ENCODE results near the gene SYCP1. TPM values are rescaled to one million over a fixed set of nuclear protein-coding genes. Genes with fewer than 3 reads are reported as not detected.
A peak's percentile ranks its signal among the peaks of the same experiment; 100 is the strongest.

SYCP1 gene, protein sequence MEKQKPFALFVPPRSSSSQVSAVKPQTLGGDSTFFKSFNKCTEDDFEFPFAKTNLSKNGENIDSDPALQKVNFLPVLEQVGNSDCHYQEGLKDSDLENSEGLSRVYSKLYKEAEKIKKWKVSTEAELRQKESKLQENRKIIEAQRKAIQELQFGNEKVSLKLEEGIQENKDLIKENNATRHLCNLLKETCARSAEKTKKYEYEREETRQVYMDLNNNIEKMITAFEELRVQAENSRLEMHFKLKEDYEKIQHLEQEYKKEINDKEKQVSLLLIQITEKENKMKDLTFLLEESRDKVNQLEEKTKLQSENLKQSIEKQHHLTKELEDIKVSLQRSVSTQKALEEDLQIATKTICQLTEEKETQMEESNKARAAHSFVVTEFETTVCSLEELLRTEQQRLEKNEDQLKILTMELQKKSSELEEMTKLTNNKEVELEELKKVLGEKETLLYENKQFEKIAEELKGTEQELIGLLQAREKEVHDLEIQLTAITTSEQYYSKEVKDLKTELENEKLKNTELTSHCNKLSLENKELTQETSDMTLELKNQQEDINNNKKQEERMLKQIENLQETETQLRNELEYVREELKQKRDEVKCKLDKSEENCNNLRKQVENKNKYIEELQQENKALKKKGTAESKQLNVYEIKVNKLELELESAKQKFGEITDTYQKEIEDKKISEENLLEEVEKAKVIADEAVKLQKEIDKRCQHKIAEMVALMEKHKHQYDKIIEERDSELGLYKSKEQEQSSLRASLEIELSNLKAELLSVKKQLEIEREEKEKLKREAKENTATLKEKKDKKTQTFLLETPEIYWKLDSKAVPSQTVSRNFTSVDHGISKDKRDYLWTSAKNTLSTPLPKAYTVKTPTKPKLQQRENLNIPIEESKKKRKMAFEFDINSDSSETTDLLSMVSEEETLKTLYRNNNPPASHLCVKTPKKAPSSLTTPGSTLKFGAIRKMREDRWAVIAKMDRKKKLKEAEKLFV
- not detected for total RNA-seq

DNA sequence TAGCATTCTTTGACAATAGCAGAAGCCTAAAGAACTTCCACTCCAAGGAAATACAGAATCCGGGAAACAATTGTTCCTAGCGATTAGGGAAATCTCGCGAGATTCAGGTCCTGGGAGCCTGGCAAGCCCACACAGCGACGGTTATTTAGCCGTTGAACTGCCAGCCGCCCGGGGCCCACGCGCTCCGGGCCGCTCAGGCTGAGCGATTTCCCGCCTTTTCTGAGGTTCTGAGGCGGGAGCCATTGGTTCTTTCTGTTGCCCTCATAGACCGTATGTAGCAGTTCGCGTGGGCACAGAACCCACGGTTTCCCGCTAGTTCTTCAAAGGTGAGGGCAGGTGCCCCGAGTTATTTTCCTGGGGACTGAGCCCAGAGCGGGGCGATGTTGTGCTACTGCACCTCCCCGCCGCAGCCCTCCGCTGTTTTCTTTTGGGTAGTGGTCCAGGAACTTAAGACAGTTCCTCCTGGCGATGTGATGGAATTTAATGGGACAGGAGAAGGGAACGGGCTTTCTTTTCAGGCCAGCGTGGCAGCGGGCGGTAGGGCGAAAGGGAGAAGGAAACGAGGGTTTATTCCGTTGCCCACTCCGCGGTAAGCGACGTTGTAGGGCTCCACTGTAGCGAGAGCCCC is at the start of gene SYCP1:
Gene SYCP1, plus strand, starts transcription at position 171 of the 628 bp plus-strand sequence. CDS start 602 bp downstream, outside the sequence.
- no peak for DNase-seq (ENCODE audit: low spot score)
- Histone ChIP-seq H3K9me3 (no peaks in the 10 kb centered on the region), H3K27me3 (replicated peaks; ENCODE audit: insufficient read depth) (peaks cover 9% of the 10 kb centered on the region), H3K36me3 (no peaks in the 10 kb centered on the region), H3K27ac (no peak within 1 kb of the TSS), H3K4me3 (peak within 1 kb of the TSS; percentile 52), H3K4me1 (ENCODE audit: control insufficient read depth in 1 of 2, low read depth in 2 of 2) (no peaks in the 10 kb centered on the region)
- ATAC-seq (ENCODE audit: insufficient number of reproducible peaks, low FRiP score, low read depth), result no peak
- TF ChIP-seq, protein P1, sequence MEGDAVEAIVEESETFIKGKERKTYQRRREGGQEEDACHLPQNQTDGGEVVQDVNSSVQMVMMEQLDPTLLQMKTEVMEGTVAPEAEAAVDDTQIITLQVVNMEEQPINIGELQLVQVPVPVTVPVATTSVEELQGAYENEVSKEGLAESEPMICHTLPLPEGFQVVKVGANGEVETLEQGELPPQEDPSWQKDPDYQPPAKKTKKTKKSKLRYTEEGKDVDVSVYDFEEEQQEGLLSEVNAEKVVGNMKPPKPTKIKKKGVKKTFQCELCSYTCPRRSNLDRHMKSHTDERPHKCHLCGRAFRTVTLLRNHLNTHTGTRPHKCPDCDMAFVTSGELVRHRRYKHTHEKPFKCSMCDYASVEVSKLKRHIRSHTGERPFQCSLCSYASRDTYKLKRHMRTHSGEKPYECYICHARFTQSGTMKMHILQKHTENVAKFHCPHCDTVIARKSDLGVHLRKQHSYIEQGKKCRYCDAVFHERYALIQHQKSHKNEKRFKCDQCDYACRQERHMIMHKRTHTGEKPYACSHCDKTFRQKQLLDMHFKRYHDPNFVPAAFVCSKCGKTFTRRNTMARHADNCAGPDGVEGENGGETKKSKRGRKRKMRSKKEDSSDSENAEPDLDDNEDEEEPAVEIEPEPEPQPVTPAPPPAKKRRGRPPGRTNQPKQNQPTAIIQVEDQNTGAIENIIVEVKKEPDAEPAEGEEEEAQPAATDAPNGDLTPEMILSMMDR (IDR thresholded peaks at IDR 0.05), result no peak

DNA sequence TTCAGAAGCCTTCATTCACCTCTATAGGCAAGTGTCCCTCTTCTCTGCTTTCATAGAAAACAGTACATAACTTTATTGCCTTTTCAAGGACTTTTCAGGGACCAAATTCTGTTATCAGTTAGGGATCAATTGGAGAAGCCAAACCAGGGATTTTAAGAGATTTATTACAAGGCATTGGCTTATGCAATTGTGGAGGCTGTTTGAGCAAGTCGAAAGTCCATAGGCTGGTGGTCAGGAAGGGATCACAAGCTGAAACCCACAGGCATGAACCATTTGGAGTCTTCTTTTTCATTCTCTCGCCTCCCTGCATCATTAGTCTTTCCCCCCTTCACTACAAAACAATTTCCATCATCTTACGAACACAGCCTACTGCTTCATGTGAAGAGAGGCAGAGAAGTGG is 34.8 kb upstream of the SYCP1 start:
- TF ChIP-seq, protein P1 (IDR thresholded peaks at IDR 0.05), result no peak
- Histone ChIP-seq H3K27me3 (replicated peaks; ENCODE audit: insufficient read depth) (no peaks in the 10 kb centered on the region), H3K36me3 (no peaks in the 10 kb centered on the region), H3K27ac (no peak overlapping the region), H3K9me3 (peaks cover 3% of the 10 kb centered on the region), H3K4me3 (no peak overlapping the region), H3K4me1 (ENCODE audit: control insufficient read depth in 1 of 2, low read depth in 2 of 2) (no peaks in the 10 kb centered on the region)
- ATAC-seq (ENCODE audit: insufficient number of reproducible peaks, low FRiP score, low read depth) (no peak), DNase-seq (ENCODE audit: low spot score) (no peak)

DNA sequence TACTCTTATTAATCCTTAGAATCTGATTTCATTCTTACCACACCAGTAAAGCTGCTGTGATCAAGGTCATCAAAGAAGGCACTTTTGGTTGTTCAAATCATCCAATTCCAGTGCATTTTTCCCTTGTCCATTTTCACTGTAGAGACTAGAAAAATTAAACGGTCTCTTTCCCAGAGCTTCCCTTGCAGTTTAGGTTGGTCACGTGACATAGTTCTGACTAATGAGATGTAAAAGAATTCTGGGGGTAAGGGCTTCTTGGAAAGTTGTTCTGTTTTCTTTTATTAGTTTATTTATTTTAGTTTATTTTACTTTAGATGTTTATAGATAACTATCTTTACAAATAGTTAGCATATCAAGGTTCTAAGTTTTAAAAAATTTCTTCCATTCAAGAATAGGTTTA is 34.3 kb upstream of the SYCP1 start:
- H3K27me3 ChIP-seq (replicated peaks; ENCODE audit: insufficient read depth), result no peaks in the 10 kb centered on the region
- TF ChIP-seq, protein P1 (IDR thresholded peaks at IDR 0.05), result no peak
- H3K36me3 ChIP-seq, result no peaks in the 10 kb centered on the region
- H3K4me3 ChIP-seq, result no peak overlapping the region
- no peaks in the 10 kb centered on the region for H3K4me1 ChIP-seq (ENCODE audit: control insufficient read depth in 1 of 2, low read depth in 2 of 2)
- no peak for ATAC-seq (ENCODE audit: insufficient number of reproducible peaks, low FRiP score, low read depth)
- H3K9me3 ChIP-seq, result peaks cover 3% of the 10 kb centered on the region
- DNase-seq (ENCODE audit: low spot score), result no peak
- H3K27ac ChIP-seq, result no peak overlapping the region

DNA sequence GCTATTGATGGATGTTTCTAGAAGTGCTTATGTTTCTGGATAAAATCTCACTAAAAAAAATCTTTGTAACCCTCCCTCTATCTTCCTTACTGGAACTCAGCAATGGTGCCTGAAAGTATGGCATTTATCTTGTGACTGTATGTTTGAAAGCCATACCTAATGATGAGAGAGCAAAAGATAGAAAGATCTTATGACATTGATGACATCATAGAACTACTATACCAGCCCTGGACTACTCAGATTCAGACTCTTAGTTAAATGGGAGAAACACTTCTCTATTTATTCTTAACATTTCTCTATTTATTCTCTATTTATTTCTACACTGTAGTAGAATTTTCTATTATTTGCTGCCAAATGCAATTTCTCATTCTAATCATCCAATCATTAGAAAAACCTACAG is 32.7 kb upstream of the SYCP1 start:
- Histone ChIP-seq H3K27ac (no peak overlapping the region), H3K9me3 (peaks cover 3% of the 10 kb centered on the region), H3K4me1 (ENCODE audit: control insufficient read depth in 1 of 2, low read depth in 2 of 2) (no peaks in the 10 kb centered on the region), H3K27me3 (replicated peaks; ENCODE audit: insufficient read depth) (no peaks in the 10 kb centered on the region), H3K4me3 (no peak overlapping the region), H3K36me3 (no peaks in the 10 kb centered on the region)
- ATAC-seq (ENCODE audit: insufficient number of reproducible peaks, low FRiP score, low read depth) (no peak), DNase-seq (ENCODE audit: low spot score) (no peak)
- TF ChIP-seq, protein P1 (IDR thresholded peaks at IDR 0.05), result no peak
